ENCODE data around the gene ZNRF3. TPM values are rescaled to one million over a fixed set of nuclear protein-coding genes. Genes with fewer than 3 reads are reported as not detected.
A peak's percentile ranks its signal among the peaks of the same experiment; 100 is the strongest.

ZNRF3 gene
- total and polyA plus RNA-seq, 4 donors, result 3.5 to 10.2 (median 6.9) TPM

DNA sequence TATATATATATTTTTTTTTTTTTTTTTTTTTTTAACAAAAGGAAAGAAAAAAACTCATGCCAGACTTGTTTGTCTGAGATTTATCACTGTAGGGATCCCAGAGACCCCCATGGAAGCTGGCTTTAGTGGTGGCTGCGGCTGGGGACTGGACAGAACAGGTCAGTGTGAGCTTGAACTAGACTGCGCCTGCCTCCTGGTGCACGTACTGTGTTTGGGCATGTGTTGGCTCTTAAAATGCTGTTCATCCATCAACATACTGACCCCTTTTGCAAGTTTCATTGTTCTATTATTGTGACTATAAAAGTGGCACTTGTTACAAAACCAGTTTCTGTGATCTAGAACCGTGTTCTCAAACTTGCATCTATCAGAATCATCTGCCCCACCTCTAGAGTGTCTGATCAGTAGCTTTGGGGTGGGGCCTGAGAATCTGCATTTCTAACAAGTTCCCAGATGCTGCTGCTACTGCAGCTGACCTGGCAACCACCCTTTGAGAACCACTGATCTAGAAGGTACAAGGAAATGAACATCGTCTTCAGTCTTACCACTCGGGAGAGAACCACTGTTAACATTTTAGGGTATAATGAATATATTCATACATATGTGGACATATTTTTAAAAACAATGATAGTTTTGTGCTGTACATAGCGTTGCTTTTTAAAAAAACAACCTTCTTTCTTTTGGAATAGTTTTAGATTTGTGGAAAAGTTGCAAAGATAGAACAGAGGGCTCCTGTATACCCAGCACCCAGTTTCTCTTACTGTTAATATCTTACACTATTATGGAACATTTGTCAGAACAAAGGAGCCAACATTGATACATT, 54.0 kb downstream of the ZNRF3 start:
- TF ChIP-seq, protein P1, sequence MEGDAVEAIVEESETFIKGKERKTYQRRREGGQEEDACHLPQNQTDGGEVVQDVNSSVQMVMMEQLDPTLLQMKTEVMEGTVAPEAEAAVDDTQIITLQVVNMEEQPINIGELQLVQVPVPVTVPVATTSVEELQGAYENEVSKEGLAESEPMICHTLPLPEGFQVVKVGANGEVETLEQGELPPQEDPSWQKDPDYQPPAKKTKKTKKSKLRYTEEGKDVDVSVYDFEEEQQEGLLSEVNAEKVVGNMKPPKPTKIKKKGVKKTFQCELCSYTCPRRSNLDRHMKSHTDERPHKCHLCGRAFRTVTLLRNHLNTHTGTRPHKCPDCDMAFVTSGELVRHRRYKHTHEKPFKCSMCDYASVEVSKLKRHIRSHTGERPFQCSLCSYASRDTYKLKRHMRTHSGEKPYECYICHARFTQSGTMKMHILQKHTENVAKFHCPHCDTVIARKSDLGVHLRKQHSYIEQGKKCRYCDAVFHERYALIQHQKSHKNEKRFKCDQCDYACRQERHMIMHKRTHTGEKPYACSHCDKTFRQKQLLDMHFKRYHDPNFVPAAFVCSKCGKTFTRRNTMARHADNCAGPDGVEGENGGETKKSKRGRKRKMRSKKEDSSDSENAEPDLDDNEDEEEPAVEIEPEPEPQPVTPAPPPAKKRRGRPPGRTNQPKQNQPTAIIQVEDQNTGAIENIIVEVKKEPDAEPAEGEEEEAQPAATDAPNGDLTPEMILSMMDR (IDR thresholded peaks at IDR 0.05; ENCODE audit: control extremely low read depth, extremely low read depth), result no peak
- peaks cover 3 to 26% (median 5%) of the 10 kb centered on the region in 5 donors for H3K4me1 ChIP-seq (ENCODE audit: control insufficient read depth in 5 of 5, insufficient read depth in 5 of 5, low read length in 5 of 5)
- no peak for DNase-seq
- H3K27me3 ChIP-seq (ENCODE audit: control insufficient read depth in 3 of 3, insufficient read depth in 3 of 3, low read length in 2 of 3), result no peaks in the 10 kb centered on the region
- H3K4me3 ChIP-seq, result no peak overlapping the region
- H3K36me3 ChIP-seq (ENCODE audit: control insufficient read depth in 4 of 4, insufficient read depth in 4 of 4, low read length in 4 of 4), result no peaks in the 10 kb centered on the region
- H3K9me3 ChIP-seq (ENCODE audit: control insufficient read depth in 4 of 4, insufficient read depth in 3 of 4, low read length in 3 of 4), result no peaks in the 10 kb centered on the region
- no peak overlapping the region for H3K27ac ChIP-seq (ENCODE audit: low read depth in 1 of 2, low read length in 1 of 2)
- WGBS, 2 donors, result 79 to 85% methylated on average over 7 of the region's 7 CpGs
- no peak overlapping the region for H3K9ac ChIP-seq (ENCODE audit: insufficient read depth in 1 of 2, low read length in 2 of 2)
- ATAC-seq (ENCODE audit: insufficient read depth, low FRiP score), result no peak

DNA sequence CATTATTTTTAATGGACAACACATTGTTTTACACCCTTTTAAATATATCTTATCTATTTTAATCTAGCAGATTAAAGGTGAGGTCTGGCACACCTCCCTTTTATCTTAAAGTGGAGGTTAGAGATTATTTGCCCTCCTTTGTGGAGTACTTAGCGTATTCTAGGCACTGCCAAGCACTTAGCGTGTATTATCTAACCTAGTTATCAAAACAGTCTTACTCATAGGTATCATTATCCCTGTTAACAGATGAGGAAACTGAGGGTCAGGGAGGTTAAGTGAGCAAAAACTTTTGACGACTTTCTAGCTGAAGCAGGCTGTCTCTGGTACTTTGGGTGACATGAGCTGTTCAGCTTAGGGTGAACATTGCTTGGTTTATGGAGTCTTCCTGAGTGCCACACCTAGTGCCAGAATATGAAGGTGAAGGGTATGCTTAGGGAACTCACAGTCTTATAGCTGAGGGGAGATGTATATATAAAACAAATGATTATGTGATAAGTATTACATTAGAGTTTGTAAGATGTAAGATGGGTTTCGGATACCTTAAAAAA, 55.0 kb downstream of the ZNRF3 start:
- DNase-seq (no peak), ATAC-seq (ENCODE audit: insufficient read depth, low FRiP score) (no peak)
- H3K4me1 ChIP-seq (ENCODE audit: control insufficient read depth in 5 of 5, insufficient read depth in 5 of 5, low read length in 5 of 5), result peaks cover 0 to 28% (median 9%) of the 10 kb centered on the region in 5 donors
- no peak overlapping the region for H3K4me3 ChIP-seq
- no peak overlapping the region for H3K27ac ChIP-seq (ENCODE audit: low read depth in 1 of 2, low read length in 1 of 2)
- H3K9ac ChIP-seq (ENCODE audit: insufficient read depth in 1 of 2, low read length in 2 of 2), result no peak overlapping the region
- no peaks in the 10 kb centered on the region for H3K27me3 ChIP-seq (ENCODE audit: control insufficient read depth in 3 of 3, insufficient read depth in 3 of 3, low read length in 2 of 3)
- TF ChIP-seq, protein P1 (IDR thresholded peaks at IDR 0.05; ENCODE audit: control extremely low read depth, extremely low read depth), result no peak
- WGBS, 2 donors, result 67 to 82% methylated on average over 4 of the region's 4 CpGs
- H3K36me3 ChIP-seq (ENCODE audit: control insufficient read depth in 4 of 4, insufficient read depth in 4 of 4, low read length in 4 of 4), result no peaks in the 10 kb centered on the region
- H3K9me3 ChIP-seq (ENCODE audit: control insufficient read depth in 4 of 4, insufficient read depth in 3 of 4, low read length in 3 of 4), result no peaks in the 10 kb centered on the region

DNA sequence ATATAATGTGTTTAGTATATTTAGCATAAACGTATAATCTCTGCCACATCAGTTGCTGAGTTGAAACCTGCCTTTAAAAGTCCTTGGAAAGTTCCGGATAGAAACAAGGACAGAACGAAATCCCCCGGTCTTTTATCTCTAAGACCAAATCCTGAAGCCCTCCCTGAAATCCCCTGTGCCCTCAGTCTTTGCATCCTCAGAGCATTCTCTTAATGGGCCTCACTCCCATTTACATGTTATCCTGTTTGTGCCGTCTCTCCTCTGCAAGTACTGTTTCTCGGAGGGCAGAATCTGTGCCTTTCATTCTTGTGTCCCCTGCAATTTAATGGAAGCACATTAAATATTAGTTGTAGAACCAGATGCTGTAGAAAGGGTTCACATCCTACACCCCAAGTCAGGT, 56.0 kb downstream of the ZNRF3 start:
- 73 to 74% methylated on average over 6 of the region's 6 CpGs for WGBS, 2 donors

More for the DNA sequence above, 56.0 kb downstream of the ZNRF3 start:
- peak overlapping the region in 1 of 2 donors; percentile 54 for H3K27ac ChIP-seq (ENCODE audit: low read depth in 1 of 2, low read length in 1 of 2)
- H3K27me3 ChIP-seq (ENCODE audit: control insufficient read depth in 3 of 3, insufficient read depth in 3 of 3, low read length in 2 of 3), result no peaks in the 10 kb centered on the region
- peaks cover 0 to 28% (median 9%) of the 10 kb centered on the region in 5 donors for H3K4me1 ChIP-seq (ENCODE audit: control insufficient read depth in 5 of 5, insufficient read depth in 5 of 5, low read length in 5 of 5)
- no peak overlapping the region for H3K9ac ChIP-seq (ENCODE audit: insufficient read depth in 1 of 2, low read length in 2 of 2)
- DNase-seq (no peak), ATAC-seq (ENCODE audit: insufficient read depth, low FRiP score) (no peak)
- TF ChIP-seq, protein P1 (IDR thresholded peaks at IDR 0.05; ENCODE audit: control extremely low read depth, extremely low read depth), result no peak
- H3K4me3 ChIP-seq, result no peak overlapping the region
- no peaks in the 10 kb centered on the region for H3K9me3 ChIP-seq (ENCODE audit: control insufficient read depth in 4 of 4, insufficient read depth in 3 of 4, low read length in 3 of 4)
- no peaks in the 10 kb centered on the region for H3K36me3 ChIP-seq (ENCODE audit: control insufficient read depth in 4 of 4, insufficient read depth in 4 of 4, low read length in 4 of 4)

Data from lung (tissue), 12 donors.